HEK293T (cell line): ENCODE results near the gene MAP3K8.
"Not testable (repeated sequence)": the region's sequence is repeated elsewhere in the genome, so short reads cannot be mapped to it uniquely, and the experiment has no call there.

Source experiments
- CTCF ChIA-PET: fragments of 350-600 bp; formaldehyde crosslinking; extraction: SDS; loops from one replicate; lab custom pipeline; 2021; ENCODE audit warnings: antibody characterized with exemption, inconsistent platforms; lab: Yijun Ruan, JAX
- POLR2A ChIA-PET: fragments of 350-600 bp; formaldehyde crosslinking; extraction: SDS; loops from one replicate; lab custom pipeline; 2020; ENCODE audit warnings: antibody characterized with exemption, inconsistent platforms; lab: Yijun Ruan, JAX
- DNase-seq: peaks from one replicate; pipeline ENCODE4 v3.0.0; 2012; ENCODE audit warnings: mixed read lengths; ENCODE audit errors: extremely low spot score
- ARNT ChIP-seq: fragments of 450-650 bp; IDR thresholded peaks from 2 replicates; pipeline ENCODE4 v1.6.1; 2017; ENCODE audit warnings: mild to moderate bottlenecking
- BHLHE40 ChIP-seq: fragments of 450-650 bp; IDR thresholded peaks from 2 replicates; pipeline ENCODE4 v1.6.1; 2016; ENCODE audit warnings: mild to moderate bottlenecking, moderate library complexity, borderline replicate concordance
- CTBP1 ChIP-seq: fragments of 450-650 bp; IDR thresholded peaks from 2 replicates; pipeline ENCODE4 v1.6.1; 2016; ENCODE audit warnings: borderline replicate concordance
- ELF4 ChIP-seq: fragments of 450-650 bp; IDR thresholded peaks from 2 replicates; pipeline ENCODE4 v1.6.1; 2017; ENCODE audit warnings: antibody characterized with exemption
- FOXA1 ChIP-seq: fragments of 450-650 bp; IDR thresholded peaks from 2 replicates; pipeline ENCODE4 v1.6.1; 2016; ENCODE audit warnings: mild to moderate bottlenecking
- FOXK2 ChIP-seq: fragments of 450-650 bp; IDR thresholded peaks from 2 replicates; pipeline ENCODE4 v1.6.1; 2016; ENCODE audit warnings: mild to moderate bottlenecking
- FOXM1 ChIP-seq: fragments of 450-650 bp; IDR thresholded peaks from 2 replicates; pipeline ENCODE4 v1.6.1; 2017; ENCODE audit warnings: mild to moderate bottlenecking, borderline replicate concordance
- HDGF ChIP-seq: fragments of 450-650 bp; IDR thresholded peaks from 2 replicates; pipeline ENCODE4 v1.6.1; 2017; ENCODE audit warnings: antibody characterized with exemption, borderline replicate concordance
- L3MBTL2 ChIP-seq: fragments of 450-650 bp; conservative IDR thresholded peaks from 2 replicates; pipeline ENCODE4 v1.6.1; 2016; ENCODE audit warnings: mild to moderate bottlenecking
- LEF1 ChIP-seq: fragments of 450-650 bp; IDR thresholded peaks from 2 replicates; pipeline ENCODE4 v1.6.1; 2017; ENCODE audit warnings: mild to moderate bottlenecking, borderline replicate concordance
- NFRKB ChIP-seq: fragments of 450-650 bp; IDR thresholded peaks from 2 replicates; pipeline ENCODE4 v1.6.1; 2016; ENCODE audit warnings: mild to moderate bottlenecking, moderate library complexity
- SP1 ChIP-seq: fragments of 450-650 bp; IDR thresholded peaks from 2 replicates; pipeline ENCODE4 v1.6.1; 2017
- SUZ12 ChIP-seq: fragments of 450-650 bp; IDR thresholded peaks from 2 replicates; pipeline ENCODE4 v1.6.1; 2016; ENCODE audit warnings: mild to moderate bottlenecking
- TARDBP ChIP-seq: fragments of 450-650 bp; IDR thresholded peaks from 2 replicates; pipeline ENCODE4 v1.6.1; 2016
- ZNF384 ChIP-seq: fragments of 450-650 bp; IDR thresholded peaks from 2 replicates; pipeline ENCODE4 v1.6.1; 2016
- TF ChIP-seq, protein P1 (sequence below): fragments of 450-650 bp; IDR thresholded peaks from 2 replicates; pipeline ENCODE4 v1.6.1; 2016

MAP3K8 gene

DNA sequence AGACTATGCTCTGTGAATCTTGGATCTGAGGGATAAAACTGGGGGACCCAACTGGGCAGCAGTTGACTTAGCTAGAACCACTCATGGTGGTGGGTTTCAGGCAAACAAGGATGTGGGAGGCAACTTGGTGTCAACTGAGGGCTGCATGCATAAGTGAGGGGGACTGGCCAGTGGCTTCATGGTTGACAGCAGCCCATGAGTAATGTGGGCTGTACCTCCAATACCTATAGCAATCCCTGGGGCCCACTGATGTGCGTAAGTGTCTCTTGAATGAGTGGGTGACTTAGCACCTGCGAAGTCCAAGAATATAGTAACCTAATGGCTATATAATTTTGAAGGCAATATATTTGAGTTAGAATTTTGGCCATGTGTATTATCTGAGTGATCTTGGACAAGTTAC, 13.7 kb upstream of the MAP3K8 start:
- POLR2A ChIA-PET: interaction anchor here (0.9 to 2.0 kb wide), 2 partner anchors 10 to 13 kb away, joined by 3 to 6 read pairs; partner anchors contain the start of gene MAP3K8
- DNase-seq: no peak
- TF ChIP-seq TARDBP (no peak), L3MBTL2 (no peak), NFRKB (no peak), SUZ12 (no peak), HDGF (no peak)
- CTCF ChIA-PET: no interaction called here

DNA sequence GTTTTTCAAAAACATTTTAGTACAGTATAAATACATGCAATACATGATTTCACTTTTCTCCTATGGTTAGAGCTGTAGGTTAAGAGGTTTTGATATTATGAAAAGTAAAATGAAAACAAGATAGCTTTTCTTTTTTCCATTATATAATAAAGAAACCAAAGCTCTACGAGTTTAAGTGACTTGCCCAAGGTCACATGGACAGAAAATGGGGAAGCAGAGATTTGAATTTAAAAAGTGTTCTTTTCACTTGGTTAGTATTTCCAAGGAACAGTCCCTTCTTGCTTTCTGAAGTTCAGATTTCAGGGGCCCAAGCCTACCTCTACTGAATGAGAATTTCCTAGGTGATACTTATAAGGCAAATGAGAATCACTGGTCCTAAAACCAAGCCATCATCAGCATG, 13.2 kb upstream of the MAP3K8 start:
- no peak for DNase-seq
- POLR2A ChIA-PET: interaction anchor here (0.9 to 2.0 kb wide), 2 partner anchors 10 to 13 kb away, joined by 3 to 6 read pairs; partner anchors contain the start of gene MAP3K8
- CTCF ChIA-PET: interaction anchor here (1.4 kb wide), 1 partner anchor 10 kb away, joined by 5 read pairs; no protein-coding TSS in a partner anchor
- TF ChIP-seq SUZ12 (no peak), ARNT (no peak), FOXK2 (no peak), CTBP1 (no peak), HDGF (no peak), L3MBTL2 (no peak), SP1 (no peak), FOXM1 (no peak), LEF1 (no peak), TARDBP (no peak), FOXA1 (no peak), ZNF384 (no peak), NFRKB (no peak), ELF4 (no peak), BHLHE40 (no peak)
- TF ChIP-seq, protein P1, sequence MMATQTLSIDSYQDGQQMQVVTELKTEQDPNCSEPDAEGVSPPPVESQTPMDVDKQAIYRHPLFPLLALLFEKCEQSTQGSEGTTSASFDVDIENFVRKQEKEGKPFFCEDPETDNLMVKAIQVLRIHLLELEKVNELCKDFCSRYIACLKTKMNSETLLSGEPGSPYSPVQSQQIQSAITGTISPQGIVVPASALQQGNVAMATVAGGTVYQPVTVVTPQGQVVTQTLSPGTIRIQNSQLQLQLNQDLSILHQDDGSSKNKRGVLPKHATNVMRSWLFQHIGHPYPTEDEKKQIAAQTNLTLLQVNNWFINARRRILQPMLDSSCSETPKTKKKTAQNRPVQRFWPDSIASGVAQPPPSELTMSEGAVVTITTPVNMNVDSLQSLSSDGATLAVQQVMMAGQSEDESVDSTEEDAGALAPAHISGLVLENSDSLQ: no peak

DNA sequence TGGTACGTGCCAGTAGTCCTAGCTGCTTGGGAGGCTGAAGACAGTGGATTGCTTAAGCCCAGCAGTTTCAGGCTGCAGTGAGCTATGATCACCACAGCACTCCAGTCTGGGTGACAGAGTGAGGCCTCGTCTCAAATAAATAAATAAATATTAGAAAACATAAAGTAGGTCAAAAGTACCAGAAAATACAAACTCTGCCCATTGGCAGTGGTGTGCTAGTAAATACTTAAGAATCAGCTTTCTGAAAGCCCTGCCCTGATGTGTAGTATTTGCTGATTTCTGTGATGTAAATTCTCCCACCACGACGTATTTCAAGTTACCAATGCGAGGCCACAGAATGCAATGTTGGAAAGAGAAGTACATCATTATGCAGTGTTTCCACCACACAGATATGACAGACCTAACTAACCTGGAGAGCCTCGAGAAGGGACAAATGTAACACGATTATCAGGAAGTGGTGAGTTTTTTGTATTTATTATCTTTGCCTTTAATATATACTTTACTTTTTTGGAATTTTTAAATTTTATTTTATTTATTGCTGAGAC, 11.8 kb upstream of the MAP3K8 start:
- TF ChIP-seq BHLHE40 (no peak), FOXA1 (no peak), CTBP1 (no peak), TARDBP (no peak), FOXM1 (no peak), SUZ12 (no peak), ELF4 (no peak), ZNF384 (no peak), FOXK2 (no peak), ARNT (no peak), L3MBTL2 (no peak), SP1 (no peak)
- DNase-seq: no peak
- POLR2A ChIA-PET: interaction anchor here (2.5 kb wide), 1 partner anchor 11 kb away, joined by 13 read pairs; the partner anchor contains the start of gene MAP3K8
- CTCF ChIA-PET: no interaction called here

DNA sequence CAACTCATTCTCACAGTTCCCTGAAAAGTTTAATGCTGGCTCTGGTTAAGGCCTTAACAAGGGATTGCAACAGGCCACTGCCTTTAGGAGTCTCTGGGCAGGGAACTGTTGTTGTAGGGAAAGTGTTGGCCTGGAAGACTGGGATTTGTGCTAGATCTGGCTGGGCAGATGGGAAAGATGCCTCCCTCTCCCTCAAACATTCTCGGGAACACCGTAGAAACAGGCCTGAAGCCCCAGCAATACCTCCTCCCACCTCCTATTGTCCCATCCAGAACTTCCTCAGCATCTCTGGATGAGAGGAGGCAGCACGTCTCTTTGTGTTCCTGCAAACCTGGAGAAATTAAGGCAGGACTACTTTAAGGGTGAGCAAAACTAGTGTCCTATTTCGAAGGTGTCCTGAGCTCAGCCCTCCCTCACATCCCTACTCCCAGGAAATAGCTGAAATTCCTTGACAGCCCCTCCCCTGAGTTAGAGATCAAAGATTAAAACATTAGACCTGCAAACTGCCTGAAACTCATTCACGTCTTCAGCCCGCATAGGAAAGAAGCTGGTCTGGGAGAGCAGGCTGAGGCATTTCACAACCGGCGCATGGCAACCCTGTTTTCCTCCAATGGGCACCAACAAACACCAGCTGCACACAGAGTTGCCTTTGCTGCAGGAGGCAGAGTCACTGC, 10.9 kb upstream of the MAP3K8 start:
- no peak for DNase-seq
- TF ChIP-seq FOXK2: no peak
- no peak for TF ChIP-seq LEF1
- no peak for TF ChIP-seq BHLHE40
- no peak for TF ChIP-seq ZNF384
- no peak for TF ChIP-seq CTBP1
- TF ChIP-seq SP1: no peak
- no peak for TF ChIP-seq ELF4
- no peak for TF ChIP-seq L3MBTL2
- CTCF ChIA-PET: interaction anchor here (1.1 kb wide), 1 partner anchor 9 kb away, joined by 3 read pairs; no protein-coding TSS in a partner anchor
- POLR2A ChIA-PET: interaction anchor here (0.5 to 2.5 kb wide), 3 partner anchors 10 to 81 kb away, joined by 3 to 13 read pairs (median 3); partner anchors contain the start of gene MAP3K8

DNA sequence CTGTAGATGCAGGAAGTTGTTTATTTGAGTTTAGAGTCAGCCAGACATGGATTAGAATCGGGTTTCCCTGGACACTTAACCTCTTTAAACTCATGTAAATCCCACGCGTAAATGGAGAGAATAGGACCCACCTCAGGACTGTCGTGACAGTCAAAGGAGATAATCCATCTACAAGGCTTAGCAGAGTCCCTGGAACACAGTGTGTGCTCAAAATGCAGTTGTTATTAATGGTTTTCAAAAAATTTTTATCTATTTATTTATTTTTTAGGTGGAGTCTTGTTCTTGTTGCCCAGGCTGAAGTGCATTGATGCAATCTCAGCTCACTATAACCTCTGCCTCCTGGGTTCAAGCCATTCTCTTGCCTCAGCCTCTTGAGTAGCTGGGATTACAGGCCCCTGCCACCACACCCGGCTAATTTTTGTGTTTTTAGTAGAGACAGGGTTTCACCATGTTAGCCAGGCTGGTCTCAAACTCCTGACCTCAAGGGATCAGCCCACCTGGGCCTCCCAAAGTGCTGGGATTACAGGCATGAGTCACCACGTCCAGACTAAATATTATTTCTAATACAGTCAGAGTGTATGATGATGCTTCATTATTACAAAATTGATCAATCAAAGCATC, 10.2 kb upstream of the MAP3K8 start:
- DNase-seq: not testable (repeated sequence)
- POLR2A ChIA-PET: interaction anchor here (0.8 to 2.5 kb wide), 2 partner anchors 10 to 11 kb away, joined by 3 to 13 read pairs; partner anchors contain the start of gene MAP3K8

DNA sequence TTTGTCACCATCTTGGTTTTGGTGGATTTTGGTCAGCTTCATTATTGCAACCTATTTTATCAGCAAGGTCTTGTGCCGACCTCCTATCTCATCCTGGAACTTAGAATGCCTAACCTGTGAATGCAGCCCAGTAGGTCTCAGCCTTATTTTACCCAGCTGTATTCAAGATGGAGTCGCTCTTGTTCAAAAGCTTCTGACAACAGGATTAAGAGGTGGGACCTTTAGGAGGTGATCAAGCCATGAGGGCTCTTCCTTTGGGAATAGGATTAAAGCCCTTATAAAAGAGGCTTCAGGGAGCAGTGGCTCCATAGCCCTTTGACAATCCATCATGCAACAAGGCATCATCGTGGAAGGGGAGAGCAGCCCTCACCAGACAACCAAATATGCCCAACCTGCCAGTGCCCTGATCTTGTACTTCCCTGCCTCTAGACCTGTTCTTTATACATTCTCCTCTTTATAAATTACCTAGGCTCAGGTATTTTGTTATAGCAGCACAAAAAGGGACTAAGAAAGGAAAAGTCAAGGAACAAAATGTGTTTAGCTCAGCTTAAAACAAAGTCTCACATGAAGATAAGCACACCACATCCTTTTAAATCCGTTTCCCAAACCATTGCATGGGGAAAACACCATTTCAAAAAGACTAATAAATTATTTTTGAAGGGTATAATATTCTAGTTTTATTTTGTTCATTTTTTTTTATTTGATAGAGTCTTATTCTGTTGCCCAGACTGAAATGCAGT, 8.5 kb upstream of the MAP3K8 start:
- CTCF ChIA-PET: interaction anchor here (0.7 kb wide), 1 partner anchor 651 kb away, joined by 8 read pairs; no protein-coding TSS in a partner anchor
- POLR2A ChIA-PET: no interaction called here
- TF ChIP-seq SP1 (no peak), HDGF (no peak), ARNT (no peak), FOXA1 (no peak), FOXK2 (no peak), FOXM1 (no peak), CTBP1 (no peak), LEF1 (no peak), ELF4 (no peak)
- DNase-seq: no peak

More for the DNA sequence above, 10.2 kb upstream of the MAP3K8 start:
- CTCF ChIA-PET: interaction anchor here (1.1 kb wide), 1 partner anchor 10 kb away, joined by 3 read pairs; no protein-coding TSS in a partner anchor
